Measurements from ENCODE around the gene ARRDC1.

DNA sequence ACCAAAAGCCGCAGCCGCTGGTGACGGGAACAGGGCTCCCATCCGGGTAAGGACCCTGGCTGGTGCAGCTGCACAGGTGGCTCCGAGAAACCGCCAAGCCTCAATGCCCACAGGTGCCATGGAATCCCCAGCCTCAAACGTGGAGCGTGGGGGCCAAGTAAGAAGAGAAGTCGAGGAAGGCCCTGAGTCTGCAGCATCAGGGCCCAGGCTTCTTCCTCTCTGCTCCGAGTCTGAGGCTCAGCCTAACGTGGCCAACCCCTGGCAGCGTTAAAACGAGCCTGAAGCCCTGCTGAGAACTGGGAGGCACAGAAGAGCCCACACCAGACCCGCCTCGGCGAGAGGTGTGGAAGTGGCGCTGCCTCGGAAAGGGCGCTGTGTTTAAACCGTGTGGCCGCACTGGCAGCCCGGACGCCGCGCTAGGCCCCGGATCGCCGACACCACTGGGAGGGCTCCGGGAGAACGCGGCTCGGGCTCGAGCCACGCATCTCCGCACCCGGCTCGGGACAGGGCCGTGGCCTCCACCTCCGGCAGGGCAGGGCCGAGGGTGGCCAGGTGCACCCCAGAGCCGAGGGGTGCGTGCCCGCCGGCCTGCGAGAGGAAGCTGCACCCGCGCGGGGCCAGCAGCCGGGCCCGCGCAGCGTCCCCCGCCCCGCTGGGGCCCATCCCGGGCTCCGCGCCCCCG is 15.9 kb upstream of the ARRDC1 start:
- TF ChIP-seq, protein P1, sequence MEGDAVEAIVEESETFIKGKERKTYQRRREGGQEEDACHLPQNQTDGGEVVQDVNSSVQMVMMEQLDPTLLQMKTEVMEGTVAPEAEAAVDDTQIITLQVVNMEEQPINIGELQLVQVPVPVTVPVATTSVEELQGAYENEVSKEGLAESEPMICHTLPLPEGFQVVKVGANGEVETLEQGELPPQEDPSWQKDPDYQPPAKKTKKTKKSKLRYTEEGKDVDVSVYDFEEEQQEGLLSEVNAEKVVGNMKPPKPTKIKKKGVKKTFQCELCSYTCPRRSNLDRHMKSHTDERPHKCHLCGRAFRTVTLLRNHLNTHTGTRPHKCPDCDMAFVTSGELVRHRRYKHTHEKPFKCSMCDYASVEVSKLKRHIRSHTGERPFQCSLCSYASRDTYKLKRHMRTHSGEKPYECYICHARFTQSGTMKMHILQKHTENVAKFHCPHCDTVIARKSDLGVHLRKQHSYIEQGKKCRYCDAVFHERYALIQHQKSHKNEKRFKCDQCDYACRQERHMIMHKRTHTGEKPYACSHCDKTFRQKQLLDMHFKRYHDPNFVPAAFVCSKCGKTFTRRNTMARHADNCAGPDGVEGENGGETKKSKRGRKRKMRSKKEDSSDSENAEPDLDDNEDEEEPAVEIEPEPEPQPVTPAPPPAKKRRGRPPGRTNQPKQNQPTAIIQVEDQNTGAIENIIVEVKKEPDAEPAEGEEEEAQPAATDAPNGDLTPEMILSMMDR (IDR thresholded peaks at IDR 0.05): no peak
- TF ChIP-seq POLR2A (IDR thresholded peaks at IDR 0.05): no peak
